PC-3 (cell line): ENCODE data around the gene CDH13.

Experiments
- CTCF ChIP-seq: fragments of 300-600 bp; sonication (generic); conservative IDR thresholded peaks from 2 replicates; pipeline ENCODE4 v1.5.1; 2017; ENCODE audit warnings: antibody characterized with exemption, low read depth, mild to moderate bottlenecking, low read length
- EZH2 ChIP-seq: fragments of 300-600 bp; sonication (generic); IDR thresholded peaks from one replicate; pipeline ENCODE4 v1.6.1; 2017; ENCODE audit warnings: antibody characterized with exemption, mild to moderate bottlenecking, low read length; ENCODE audit not compliant: unreplicated experiment

GRCh38 chr16:82915139-82915824 is 288.5 kb downstream of the CDH13 start:
- no peak for TF ChIP-seq CTCF
- no peak for TF ChIP-seq EZH2
